Esophagus (tissue), 2 donors: ENCODE measurements around the gene TRAPPC3L. TPM values are rescaled to one million over a fixed set of nuclear protein-coding genes. Genes with fewer than 3 reads are reported as not detected.

Experiments used
- H3K27ac ChIP-seq, 2 donors: one replicate each; pipeline ENCODE4 v1.5.1; 2013; ENCODE audit warnings: low read depth in 2 of 2, mild to moderate bottlenecking in 2 of 2, inconsistent platforms in 1 of 2, low read length in 1 of 2, moderate library complexity in 1 of 2
- H3K27me3 ChIP-seq, 2 donors: one replicate each; pipeline ENCODE4 v1.6.1; 2013; ENCODE audit warnings: low read length in 2 of 2, control low read depth in 1 of 2, mild to moderate bottlenecking in 1 of 2; ENCODE audit not compliant: insufficient read depth in 2 of 2, control insufficient read depth in 1 of 2
- H3K36me3 ChIP-seq, 2 donors: one replicate each; pipeline ENCODE4 v1.6.1; 2013; ENCODE audit warnings: low read length in 1 of 2; ENCODE audit not compliant: control insufficient read depth in 2 of 2, insufficient read depth in 2 of 2
- H3K4me1 ChIP-seq, 2 donors: one replicate each; pipeline ENCODE4 v1.6.1; 2013; ENCODE audit warnings: low read length in 1 of 2; ENCODE audit not compliant: control insufficient read depth in 2 of 2, insufficient read depth in 2 of 2
- H3K4me3 ChIP-seq, 2 donors: one replicate each; pipeline ENCODE4 v1.5.1; 2013; ENCODE audit warnings: low read length in 2 of 2, mild to moderate bottlenecking in 2 of 2, low read depth in 1 of 2, moderate library complexity in 1 of 2
- H3K9me3 ChIP-seq, 2 donors: one replicate each; pipeline ENCODE4 v1.6.1; 2013; ENCODE audit warnings: mild to moderate bottlenecking in 2 of 2, low read depth in 1 of 2, low read length in 1 of 2, moderate library complexity in 1 of 2; ENCODE audit not compliant: control insufficient read depth in 2 of 2, insufficient read depth in 1 of 2
- WGBS, 2 donors: extraction: QIAGEN DNeasy Blood & Tissue Kit; methylation state at CpG; one replicate each; pipeline ENCODE4 v1.1.7; 2013; 5-methylcytosine and 5-hydroxymethylcytosine counted together
- polyA plus RNA-seq, 2 donors: library from polyadenylated mRNA; stranded (reverse); fragments of 200-250 nt; gene quantifications; one replicate each; pipeline ENCODE4 v1.2.3, GENCODE V29; 2013
- donor health status: healthy with polysubstance abuse.
- donor health status: Bipolar disorder and iron deficiency.

Gene TRAPPC3L
- polyA plus RNA-seq, 2 donors, result 0.01 TPM; not detected in 1

DNA sequence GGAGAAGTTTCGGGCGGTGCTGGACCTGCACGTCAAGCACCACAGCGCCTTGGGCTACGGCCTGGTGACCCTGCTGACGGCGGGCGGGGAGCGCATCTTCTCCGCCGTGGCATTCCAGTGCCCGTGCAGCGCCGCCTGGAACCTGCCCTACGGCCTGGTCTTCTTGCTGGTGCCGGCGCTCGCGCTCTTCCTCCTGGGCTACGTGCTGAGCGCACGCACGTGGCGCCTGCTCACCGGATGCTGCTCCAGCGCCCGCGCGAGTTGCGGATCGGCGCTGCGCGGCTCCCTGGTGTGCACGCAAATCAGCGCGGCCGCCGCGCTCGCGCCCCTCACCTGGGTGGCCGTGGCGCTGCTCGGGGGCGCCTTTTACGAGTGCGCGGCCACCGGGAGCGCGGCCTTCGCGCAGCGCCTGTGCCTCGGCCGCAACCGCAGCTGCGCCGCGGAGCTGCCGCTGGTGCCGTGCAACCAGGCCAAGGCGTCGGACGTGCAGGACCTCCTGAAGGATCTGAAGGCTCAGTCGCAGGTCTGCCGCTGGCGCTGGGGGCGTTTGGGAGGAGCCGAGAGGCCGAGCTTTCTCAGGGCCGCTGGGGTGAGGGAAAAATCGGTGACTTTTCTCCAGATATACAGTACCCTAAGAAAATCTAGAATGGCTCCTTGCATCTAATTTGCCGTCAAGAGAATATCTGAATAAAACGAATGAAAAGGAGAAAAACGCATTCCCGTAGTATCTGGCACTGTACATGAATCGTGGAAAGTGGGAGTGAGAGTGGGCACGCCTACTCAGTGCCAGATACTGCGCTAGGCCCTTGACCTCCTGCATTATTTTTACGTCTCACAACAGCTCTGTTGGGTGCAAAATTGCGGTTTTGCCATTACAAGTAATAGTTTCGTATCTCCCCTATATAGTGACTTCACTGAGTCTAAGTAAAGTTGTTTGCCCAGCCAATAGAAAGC is 83.3 kb downstream of the TRAPPC3L start:
- Histone ChIP-seq H3K9me3 (no peaks in the 10 kb centered on the region), H3K36me3 (no peaks in the 10 kb centered on the region), H3K4me3 (peak overlapping the region; percentile 43 to 44), H3K4me1 (peaks cover 0 to 3% of the 10 kb centered on the region in 2 donors), H3K27me3 (peaks cover 0 to 3% of the 10 kb centered on the region in 2 donors), H3K27ac (peak overlapping the region in 1 of 2 donors; percentile 17)
- WGBS, 2 donors, result 11 to 13% methylated on average over 81 to 84 of the region's 84 CpGs

GRCh38 chr6:116461331-116461931 is 84.1 kb downstream of the TRAPPC3L start, which contains the start of gene CALHM6:
Gene CALHM6, plus strand, starts transcription at chr6:116461375. Its CDS starts 555 bp downstream, at chr6:116461930.
- 40 to 44% methylated on average over 13 of the region's 13 CpGs for WGBS, 2 donors
- peaks cover 0 to 3% of the 10 kb centered on the region in 2 donors for H3K4me1 ChIP-seq
- H3K27me3 ChIP-seq, result peaks cover 0 to 3% of the 10 kb centered on the region in 2 donors
- no peaks in the 10 kb centered on the region for H3K36me3 ChIP-seq
- H3K27ac ChIP-seq, result peak within 1 kb of the TSS in 1 of 2 donors; percentile 17
- H3K9me3 ChIP-seq, result no peaks in the 10 kb centered on the region
- peak within 1 kb of the TSS; percentile 43 to 44 for H3K4me3 ChIP-seq

- Histone ChIP-seq H3K9me3 (no peaks in the 10 kb centered on the region), H3K36me3 (no peaks in the 10 kb centered on the region), H3K4me3 (no peak overlapping the region), H3K27me3 (peaks cover 0 to 3% of the 10 kb centered on the region in 2 donors), H3K27ac (no peak overlapping the region), H3K4me1 (peaks cover 0 to 3% of the 10 kb centered on the region in 2 donors)
- 86 to 91% methylated on average over 4 of the region's 4 CpGs for WGBS, 2 donors
Observed at GRCh38 chr6:116459927-116460326, 85.6 kb downstream of the TRAPPC3L start.

DNA sequence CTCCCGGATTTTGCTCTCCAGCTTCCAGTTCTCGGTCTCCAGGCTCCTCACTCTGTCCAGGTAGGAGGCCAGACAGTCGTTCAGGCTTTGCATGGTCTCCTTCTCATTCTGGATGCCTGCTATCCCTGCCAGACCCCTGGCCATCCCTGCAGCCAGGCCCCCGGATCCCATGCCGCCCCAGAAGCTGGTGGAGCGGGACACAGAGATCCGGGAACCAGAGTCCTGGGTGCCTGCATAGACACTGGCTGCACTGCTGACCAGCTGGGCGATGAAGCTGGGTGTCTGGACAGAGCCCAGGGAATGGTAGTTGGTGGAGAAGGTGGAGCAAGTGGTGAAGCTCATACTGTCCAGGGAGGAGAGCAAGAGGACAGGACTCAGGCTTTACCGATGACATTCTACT is 87.2 kb downstream of the TRAPPC3L start:
- WGBS, 2 donors, result 93 to 94% methylated on average over 9 of the region's 9 CpGs

DNA sequence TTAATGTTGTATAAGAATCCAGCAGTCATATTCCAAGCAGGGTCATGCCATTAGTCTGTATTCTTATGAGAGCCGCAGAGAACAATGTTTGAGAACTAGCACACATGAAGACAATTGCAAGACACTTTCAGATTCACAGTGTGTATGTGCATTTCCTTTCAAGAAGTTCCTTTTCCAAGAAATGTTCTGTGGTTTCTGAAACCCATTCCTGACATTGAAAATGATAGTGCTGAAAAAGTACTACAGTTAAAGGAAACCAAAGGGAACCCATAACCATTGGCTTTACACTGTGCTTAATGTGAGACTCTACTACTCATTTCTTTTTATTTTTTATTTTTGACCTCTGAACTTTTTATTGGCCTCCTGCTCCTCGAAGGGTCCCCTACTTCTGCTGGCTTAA is 88.6 kb downstream of the TRAPPC3L start:
- no peaks in the 10 kb centered on the region for H3K27me3 ChIP-seq
- peaks cover 0 to 2% of the 10 kb centered on the region in 2 donors for H3K4me1 ChIP-seq
- no peaks in the 10 kb centered on the region for H3K9me3 ChIP-seq
- no peak overlapping the region for H3K27ac ChIP-seq
- no peak overlapping the region for H3K4me3 ChIP-seq
- no peaks in the 10 kb centered on the region for H3K36me3 ChIP-seq
- WGBS, 2 donors, result 75 to 80% methylated on average over 2 of the region's 2 CpGs

More for the DNA sequence above, 87.2 kb downstream of the TRAPPC3L start:
- Histone ChIP-seq H3K27ac (no peak overlapping the region), H3K27me3 (peaks cover 0 to 3% of the 10 kb centered on the region in 2 donors), H3K4me1 (peaks cover 0 to 3% of the 10 kb centered on the region in 2 donors), H3K9me3 (no peaks in the 10 kb centered on the region), H3K4me3 (no peak overlapping the region), H3K36me3 (no peaks in the 10 kb centered on the region)

DNA sequence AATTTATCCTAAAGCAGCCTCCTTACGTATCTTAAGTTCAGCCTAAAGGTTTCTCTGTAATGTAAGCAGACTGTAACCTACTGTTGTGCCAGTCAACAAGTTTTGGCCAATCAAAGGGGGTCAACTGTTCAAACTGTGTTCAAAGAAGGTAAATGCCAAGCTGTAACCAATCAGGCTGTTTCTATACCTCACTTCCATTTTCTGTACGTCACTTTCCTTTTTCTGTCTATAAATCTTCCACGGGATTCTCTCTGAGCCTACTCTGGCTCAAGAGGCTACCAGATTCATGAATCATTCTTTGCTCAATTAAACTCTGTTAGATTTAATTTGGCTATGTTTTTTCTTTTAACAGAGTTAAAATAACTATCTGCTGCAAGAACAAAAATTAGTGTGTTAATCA is 89.4 kb downstream of the TRAPPC3L start:
- Histone ChIP-seq H3K4me1 (no peaks in the 10 kb centered on the region), H3K27ac (no peak overlapping the region), H3K4me3 (no peak overlapping the region), H3K9me3 (no peaks in the 10 kb centered on the region), H3K36me3 (no peaks in the 10 kb centered on the region), H3K27me3 (no peaks in the 10 kb centered on the region)
- 84 to 94% methylated on average over 3 of the region's 3 CpGs for WGBS, 2 donors

DNA sequence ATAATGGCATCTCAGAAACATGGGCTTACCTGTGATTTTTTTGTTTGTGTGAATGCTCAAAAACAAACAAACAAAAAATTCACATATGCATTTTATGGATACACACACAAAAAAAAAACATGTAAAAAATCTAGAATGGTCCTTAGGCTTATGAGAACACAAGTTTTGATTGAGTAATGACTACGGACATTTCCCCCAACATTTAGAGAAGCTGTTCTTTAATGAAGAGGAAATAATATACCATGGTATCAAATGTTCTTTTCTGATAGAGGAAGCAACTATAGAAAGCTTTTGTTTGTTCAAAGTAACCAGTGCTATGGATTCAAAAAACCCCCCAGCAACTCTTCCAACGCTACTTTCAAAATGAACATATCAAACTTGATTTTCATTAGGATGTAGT is 93.0 kb downstream of the TRAPPC3L start:
- no peaks in the 10 kb centered on the region for H3K27me3 ChIP-seq
- H3K36me3 ChIP-seq, result no peaks in the 10 kb centered on the region
- H3K9me3 ChIP-seq, result no peaks in the 10 kb centered on the region
- no peak overlapping the region for H3K4me3 ChIP-seq
- peaks cover 0 to 4% of the 10 kb centered on the region in 2 donors for H3K4me1 ChIP-seq
- no peak overlapping the region for H3K27ac ChIP-seq
- WGBS, 2 donors, result 92 to 95% methylated on average over 2 of the region's 2 CpGs

- Histone ChIP-seq H3K9me3 (no peaks in the 10 kb centered on the region), H3K4me3 (no peak overlapping the region), H3K4me1 (peaks cover 0 to 4% of the 10 kb centered on the region in 2 donors), H3K36me3 (no peaks in the 10 kb centered on the region), H3K27ac (no peak overlapping the region), H3K27me3 (no peaks in the 10 kb centered on the region)
Observed at GRCh38 chr6:116451916-116452315, 93.6 kb downstream of the TRAPPC3L start.

- H3K4me3 ChIP-seq, result no peak overlapping the region
- no peaks in the 10 kb centered on the region for H3K27me3 ChIP-seq
- no peaks in the 10 kb centered on the region for H3K9me3 ChIP-seq
- peaks cover 0 to 4% of the 10 kb centered on the region in 2 donors for H3K4me1 ChIP-seq
- 48 to 61% methylated on average over 9 of the region's 9 CpGs for WGBS, 2 donors
- no peaks in the 10 kb centered on the region for H3K36me3 ChIP-seq
- no peak overlapping the region for H3K27ac ChIP-seq
Observed at GRCh38 chr6:116450769-116451740, 94.4 kb downstream of the TRAPPC3L start.
